Measurements from ENCODE around the gene GABRA5.
"Not testable (repeated sequence)": the region's sequence is repeated elsewhere in the genome, so short reads cannot be mapped to it uniquely, and the experiment has no call there.

Gene GABRA5

DNA sequence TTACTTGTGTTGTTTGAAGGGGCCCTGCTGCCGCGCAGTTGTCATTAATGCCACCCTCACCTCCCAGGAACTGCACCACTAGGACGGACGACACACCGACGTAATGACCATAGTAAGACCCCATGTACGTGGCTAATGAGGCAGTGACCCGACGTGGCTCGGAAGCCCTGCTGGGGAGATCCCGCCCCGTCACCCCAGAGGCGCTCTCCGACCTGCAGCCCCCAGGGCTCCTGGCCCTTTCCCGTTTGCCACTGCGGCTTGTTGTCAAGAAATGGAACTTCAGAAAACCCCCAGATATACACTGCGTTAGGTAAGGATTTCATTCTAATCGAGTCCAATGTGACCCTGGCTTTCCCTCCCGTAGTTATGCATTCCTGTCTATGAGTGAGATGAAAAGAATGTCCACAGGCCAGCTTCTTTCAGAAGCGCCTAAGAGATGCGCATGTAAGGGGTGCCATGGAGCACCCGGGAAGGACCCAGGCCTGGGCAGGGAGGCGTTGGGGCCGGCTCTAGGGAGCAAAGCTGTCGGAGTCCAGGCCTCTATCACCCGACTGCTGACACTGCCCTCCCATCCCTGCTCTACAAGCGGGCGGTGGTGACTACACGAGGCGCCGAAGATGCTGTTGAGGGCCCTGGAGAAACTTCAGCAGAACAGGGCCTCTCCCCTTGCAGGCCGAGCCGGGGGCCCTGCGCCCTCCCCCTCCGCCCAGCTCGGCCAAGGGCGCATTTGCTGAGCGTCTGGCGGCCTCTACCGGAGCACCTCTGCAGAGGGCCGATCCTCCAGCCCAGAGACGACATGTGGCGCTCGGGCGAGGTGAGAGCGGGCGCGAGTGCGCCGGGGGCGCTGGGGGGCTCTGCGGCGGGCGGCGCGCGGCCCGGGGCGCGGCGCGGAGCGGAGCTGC, at the start of gene GABRA5:
TSS of gene GABRA5 (plus strand) at position 765 of the 902 bp plus-strand sequence. CDS start 2,187 bp downstream, outside the sequence.
- peak; percentile 38 to 43 for DNase-seq (ENCODE audit: low read depth in 2 of 2)

DNA sequence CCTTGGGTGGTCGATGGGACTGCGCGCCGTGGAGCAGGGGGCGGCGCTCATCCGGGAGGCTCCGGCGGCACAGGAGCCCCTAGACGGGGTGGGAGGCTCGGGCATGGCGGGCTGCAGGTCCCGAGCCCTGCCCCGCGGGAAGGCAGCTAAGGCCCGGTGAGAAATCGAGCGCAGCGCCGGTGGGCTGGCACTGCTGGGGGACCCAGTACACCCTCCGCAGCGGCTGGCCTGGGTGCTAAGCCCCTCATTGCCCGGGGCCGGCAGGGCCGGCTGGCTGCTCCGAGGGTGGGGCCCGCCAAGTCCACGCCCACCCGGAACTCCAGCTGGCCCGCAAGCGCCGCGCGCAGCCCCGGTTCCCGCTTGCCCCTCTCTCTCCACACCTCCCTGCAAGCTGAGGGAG, 35.7 kb upstream of the GABRA5 start:
- not testable (repeated sequence) for DNase-seq (ENCODE audit: low read depth in 2 of 2)

- no peak for DNase-seq (ENCODE audit: low read depth in 2 of 2)
Measured at GRCh38 chr15:26831951-26832350, 34.9 kb upstream of the GABRA5 start.

GRCh38 chr15:26838742-26839460, 28.0 kb upstream of the GABRA5 start:
- no peak for DNase-seq (ENCODE audit: low read depth in 2 of 2)

DNA sequence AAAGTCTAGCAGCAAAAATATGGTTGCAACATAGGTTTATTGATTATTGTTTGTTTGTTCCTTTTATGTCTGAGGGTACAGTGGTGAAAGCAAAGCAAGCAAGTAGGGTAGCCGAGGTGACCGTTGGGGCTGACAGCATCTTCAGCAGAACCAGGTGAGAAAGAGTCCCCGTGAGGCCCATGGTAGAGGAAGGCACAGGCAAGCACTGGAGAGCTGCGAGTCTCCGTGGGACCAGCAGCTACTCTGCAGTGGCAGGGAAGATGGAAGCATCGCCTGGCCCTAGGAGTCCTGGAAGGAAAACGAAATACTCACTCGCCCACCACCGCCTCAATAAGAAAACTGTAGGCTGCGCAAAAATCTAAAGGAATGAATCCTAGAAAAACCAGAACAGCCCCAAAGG, 25.3 kb upstream of the GABRA5 start:
- DNase-seq (ENCODE audit: low read depth in 2 of 2): no peak

GRCh38 chr15:26841941-26842340, 24.9 kb upstream of the GABRA5 start:
- DNase-seq (ENCODE audit: low read depth in 2 of 2): no peak

DNA sequence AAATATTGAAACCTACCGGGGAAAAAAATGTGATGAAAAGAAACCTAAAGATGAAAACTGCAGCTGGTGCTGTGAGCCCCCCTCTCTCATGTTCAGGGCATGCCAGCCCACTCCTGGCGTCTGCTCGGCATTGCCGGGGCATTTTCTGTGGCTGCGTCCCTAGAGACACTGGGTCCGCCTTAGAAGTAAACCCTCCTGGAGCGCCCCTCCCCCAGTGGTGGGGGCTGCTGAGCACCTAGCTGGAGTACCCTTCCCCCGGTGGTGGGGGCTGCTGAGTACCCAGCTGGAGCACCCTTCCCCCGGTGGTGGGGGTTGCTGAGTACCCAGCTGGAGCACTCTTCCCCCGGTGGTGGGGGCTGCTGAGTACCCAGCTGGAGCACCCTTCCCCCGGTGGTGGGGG, 24.5 kb upstream of the GABRA5 start:
- DNase-seq (ENCODE audit: low read depth in 2 of 2): no peak

GRCh38 chr15:26844901-26845300, 22.0 kb upstream of the GABRA5 start:
- DNase-seq (ENCODE audit: low read depth in 2 of 2): no peak

DNA sequence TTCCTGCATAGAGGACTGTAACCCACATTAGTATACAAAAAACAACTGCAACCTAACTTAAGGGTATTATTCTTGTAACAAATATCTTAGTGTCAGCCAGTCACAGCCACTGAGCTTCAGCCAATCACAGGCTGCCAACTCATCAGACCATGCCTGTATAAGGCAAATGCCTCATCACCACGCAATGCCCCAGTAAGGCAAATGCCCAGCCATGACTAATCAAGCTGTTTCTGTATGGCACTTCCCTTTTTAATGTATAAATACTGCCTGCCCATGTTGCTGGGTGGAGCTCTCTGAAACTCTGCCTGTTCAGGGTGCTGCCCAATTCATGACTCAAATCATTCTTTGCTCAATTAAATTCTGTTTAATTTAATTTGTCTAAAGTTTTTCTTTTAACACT, 18.4 kb upstream of the GABRA5 start:
- DNase-seq (ENCODE audit: low read depth in 2 of 2): no peak

- DNase-seq (ENCODE audit: low read depth in 2 of 2): no peak
Measured at GRCh38 chr15:26850161-26850560, 16.7 kb upstream of the GABRA5 start.

DNA sequence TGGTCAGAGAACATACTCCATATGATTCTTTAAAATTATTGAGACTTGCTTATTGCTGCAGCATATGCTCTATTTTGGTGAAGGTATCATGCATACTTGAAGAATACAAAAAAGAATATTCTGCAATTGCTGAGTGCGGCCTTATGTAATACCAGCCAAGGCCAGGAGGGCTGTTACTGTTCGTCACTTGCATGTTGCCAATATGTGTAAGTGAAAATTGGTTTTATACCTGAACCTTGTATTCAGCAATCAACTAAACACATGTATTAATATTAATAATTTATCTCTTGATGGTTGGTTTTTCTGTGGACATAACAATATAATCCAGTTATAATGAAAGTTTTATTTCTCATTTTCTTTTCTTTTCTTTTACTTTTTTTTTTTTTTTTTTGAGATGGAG, 13.9 kb upstream of the GABRA5 start:
- DNase-seq (ENCODE audit: low read depth in 2 of 2): no peak

- no peak for DNase-seq (ENCODE audit: low read depth in 2 of 2)
Measured at GRCh38 chr15:26854435-26854834, 12.4 kb upstream of the GABRA5 start.

DNA sequence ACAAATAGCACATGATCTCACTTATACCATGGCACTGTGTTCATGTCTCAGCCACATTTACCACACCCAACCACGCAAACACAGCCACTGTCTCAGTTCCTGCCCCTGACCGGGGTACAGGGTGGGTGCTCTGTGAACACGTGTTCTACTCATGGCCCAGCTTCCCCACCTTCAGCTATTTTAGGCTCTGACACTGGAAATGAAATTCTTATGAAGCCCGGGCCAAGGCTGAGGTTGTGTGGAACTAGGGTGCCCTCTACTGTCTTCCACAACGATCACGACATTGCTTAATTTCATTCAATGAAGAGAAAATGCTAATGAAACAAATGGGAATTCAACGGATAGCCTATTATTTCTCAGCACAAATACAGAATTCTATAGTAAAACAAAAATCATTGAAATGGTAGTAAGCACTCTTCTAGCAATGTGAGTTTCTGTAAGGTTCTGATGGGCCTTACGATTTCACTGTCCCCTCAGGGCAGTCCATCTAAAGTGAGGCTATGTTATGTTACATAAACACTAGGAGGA, 2.1 kb upstream of the GABRA5 start:
- DNase-seq (ENCODE audit: low read depth in 2 of 2): peak; percentile 27 to 29

- peak in 1 of 2 experiments; percentile 3 for DNase-seq (ENCODE audit: low read depth in 2 of 2)
Measured at GRCh38 chr15:26867200-26868007, 542 bp downstream of the GABRA5 start.

- no peak for DNase-seq (ENCODE audit: low read depth in 2 of 2)
Measured at GRCh38 chr15:26868029-26868685, 1.3 kb downstream of the GABRA5 start.

DNA sequence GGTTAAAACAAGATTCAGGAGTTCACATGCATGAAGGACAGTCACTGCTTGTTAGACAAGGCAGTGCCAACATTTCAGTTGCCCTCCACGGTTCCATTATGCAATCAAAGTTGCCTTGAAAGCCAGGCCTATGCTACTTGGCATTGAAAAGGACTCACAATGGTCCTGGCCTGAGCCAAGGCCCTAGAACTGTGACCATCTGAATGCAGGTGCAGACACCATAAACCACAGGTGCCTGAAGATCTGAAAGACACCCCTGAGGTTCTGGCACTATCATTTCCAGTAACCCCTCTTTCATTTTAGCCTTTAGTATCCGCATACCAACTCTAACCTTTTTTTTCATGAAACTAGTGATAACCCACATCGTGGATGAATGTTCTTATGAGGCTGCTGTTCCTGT, 2.8 kb downstream of the GABRA5 start:
- DNase-seq (ENCODE audit: low read depth in 2 of 2): no peak

DNA sequence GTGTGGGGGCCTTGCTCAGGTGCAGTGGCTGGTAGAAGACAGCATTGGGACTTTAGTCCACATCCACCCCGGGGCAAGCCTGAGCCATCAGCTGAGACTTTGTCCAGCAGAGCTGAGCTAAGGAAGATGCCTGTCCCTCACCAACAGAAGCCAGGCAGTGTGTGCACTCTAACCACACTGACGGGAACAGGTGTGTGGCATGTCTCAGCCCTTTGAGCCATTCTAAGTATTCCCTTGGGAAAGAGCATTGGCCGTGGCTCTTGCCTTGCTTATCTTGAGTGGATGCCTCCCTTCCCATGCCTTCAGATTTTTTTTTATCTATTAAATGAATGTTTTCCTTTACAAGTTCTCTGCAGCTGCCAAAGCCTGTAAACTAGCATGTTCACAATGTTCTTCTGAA, 3.5 kb downstream of the GABRA5 start:
- DNase-seq (ENCODE audit: low read depth in 2 of 2): no peak

- DNase-seq (ENCODE audit: low read depth in 2 of 2): no peak
Measured at GRCh38 chr15:26872206-26872605, 5.3 kb downstream of the GABRA5 start.

DNA sequence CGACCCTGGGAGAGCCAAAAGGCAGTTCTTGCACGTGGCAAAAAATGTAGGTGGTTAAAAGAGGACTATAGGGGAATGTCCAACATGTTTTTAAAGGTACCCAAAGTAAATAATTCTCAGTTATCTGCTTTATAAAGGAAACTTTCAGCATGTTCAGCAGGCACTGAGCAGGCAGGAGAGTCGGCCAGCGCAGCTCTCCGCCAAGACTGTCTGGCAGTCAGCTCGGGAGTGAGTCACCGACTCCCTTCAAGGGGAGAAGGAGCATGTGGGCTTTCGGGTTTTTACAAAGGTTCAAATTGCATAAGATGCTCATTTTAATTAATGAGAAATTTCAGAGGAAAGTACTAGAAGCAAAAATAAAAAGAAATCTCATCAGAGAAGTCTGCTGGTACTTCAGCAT, 7.0 kb downstream of the GABRA5 start:
- DNase-seq (ENCODE audit: low read depth in 2 of 2): peak; percentile 18 to 21

GRCh38 chr15:26874774-26875475, 8.1 kb downstream of the GABRA5 start:
- DNase-seq (ENCODE audit: low read depth in 2 of 2): no peak

DNA sequence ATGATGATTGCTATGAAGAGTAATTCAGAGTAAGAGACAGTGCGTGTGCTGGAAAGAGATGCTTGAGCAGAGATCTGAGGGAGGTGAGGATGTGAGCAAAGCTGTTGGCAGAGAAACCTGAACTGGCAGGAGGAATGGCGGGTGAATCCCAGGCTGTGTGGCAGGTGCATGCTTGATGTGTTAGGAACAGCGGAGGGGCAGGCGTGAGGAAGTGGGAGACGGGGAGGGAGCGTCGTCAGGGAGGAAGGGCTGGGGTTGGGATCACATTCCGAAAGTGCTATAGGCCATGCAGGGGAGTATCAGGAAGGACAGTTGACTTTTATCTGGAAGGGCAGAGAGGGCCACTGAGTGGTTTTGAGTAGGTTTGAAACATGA, 8.6 kb downstream of the GABRA5 start:
- no peak for DNase-seq (ENCODE audit: low read depth in 2 of 2)
